Right lung (tissue), 5 donors: Measurements from ENCODE around the gene B4GALT2. TPM values are rescaled to one million over a fixed set of nuclear protein-coding genes. Genes with fewer than 3 reads are reported as not detected.

Experiments used
- DNase-seq, 2 donors: peaks; one replicate each; pipeline ENCODE4 v3.0.0-alpha.2; 2013
- polyA plus RNA-seq, 5 donors: library from polyadenylated mRNA; unstranded; fragments of 120-200 nt; gene quantifications; one replicate each; pipeline versions ENCODE4 v1.2.1 to v1.2.3, GENCODE V29; 2013; ENCODE audit warnings: inconsistent platforms in 1 of 5, low replicate concordance in 1 of 5; ENCODE audit not compliant: insufficient read length in 5 of 5, insufficient read depth in 1 of 5

Gene B4GALT2
- polyA plus RNA-seq, 5 donors, result 32.0 to 70.2 (median 40.1) TPM

DNA sequence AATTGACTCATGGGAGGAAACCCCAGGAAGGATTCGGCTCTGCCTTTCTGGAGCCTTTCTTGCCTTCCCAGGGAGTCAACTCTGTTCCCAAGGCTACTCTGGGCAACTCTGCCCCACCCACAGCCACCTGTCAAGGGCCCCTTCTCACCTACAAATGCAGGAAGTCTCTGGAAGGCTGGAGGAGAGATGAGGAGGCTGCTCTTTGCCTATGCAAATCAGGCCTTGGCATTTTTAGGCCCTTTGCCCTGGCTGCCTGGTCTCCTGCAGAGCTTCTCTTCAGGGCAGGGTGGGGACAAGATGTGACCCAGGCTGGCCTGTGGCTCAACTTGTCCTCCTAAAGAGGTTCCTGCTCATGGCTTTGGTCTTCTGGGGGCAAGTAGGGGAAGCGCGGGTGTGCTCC lies 46.8 kb downstream of the B4GALT2 start:
- DNase-seq, result no peak

DNA sequence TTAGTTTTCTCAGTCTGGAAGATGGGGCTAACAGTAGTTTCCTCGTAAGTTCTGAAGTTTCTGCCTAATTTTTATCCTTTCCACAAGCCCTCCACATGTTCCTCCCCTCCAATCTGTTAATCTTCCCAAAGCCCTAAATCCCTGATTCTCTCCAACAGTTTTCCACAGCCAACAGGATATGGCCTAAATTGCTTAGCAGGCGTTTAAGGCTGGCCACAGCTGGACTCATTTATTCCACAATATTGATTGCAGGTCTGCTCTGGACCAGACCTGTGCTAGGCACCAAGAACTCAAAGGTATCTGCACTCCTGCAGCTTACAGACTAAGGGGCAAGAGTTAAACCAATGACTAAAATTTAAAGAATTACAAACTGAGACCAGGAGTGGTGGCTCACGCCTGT lies 48.3 kb downstream of the B4GALT2 start:
- DNase-seq, result no peak

DNA sequence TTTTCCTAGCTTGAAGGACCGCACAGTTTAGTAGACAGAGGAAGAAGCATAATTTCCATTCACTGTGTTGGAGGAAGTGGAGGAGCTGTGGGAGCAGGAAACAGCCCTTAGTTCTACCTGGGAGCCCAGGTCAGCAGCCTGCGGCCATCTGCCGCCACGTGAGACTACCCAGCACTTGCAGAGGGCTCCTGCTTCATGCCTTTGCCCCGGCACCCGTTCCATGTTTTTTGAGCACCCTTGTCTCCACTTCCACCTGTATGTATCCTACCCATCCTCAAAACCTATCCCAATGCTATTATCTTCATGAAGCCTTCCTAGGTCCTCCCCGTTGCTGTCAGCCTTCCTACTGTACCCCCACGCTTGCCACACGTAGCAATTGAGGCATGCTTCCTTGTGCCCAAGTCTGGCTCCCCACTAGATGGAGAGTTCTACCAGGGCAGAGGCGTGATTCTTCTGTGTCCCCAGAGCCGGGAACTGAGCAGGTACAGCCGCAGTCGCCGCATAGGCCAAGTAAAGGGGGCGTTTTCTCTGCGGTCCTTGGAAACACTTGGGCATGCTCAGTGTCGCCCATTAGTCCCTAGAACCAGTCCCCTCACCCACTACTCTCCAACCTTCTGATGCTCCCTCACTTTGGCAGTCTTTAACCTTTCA lies 50.4 kb downstream of the B4GALT2 start:
- DNase-seq, result no peak

DNA sequence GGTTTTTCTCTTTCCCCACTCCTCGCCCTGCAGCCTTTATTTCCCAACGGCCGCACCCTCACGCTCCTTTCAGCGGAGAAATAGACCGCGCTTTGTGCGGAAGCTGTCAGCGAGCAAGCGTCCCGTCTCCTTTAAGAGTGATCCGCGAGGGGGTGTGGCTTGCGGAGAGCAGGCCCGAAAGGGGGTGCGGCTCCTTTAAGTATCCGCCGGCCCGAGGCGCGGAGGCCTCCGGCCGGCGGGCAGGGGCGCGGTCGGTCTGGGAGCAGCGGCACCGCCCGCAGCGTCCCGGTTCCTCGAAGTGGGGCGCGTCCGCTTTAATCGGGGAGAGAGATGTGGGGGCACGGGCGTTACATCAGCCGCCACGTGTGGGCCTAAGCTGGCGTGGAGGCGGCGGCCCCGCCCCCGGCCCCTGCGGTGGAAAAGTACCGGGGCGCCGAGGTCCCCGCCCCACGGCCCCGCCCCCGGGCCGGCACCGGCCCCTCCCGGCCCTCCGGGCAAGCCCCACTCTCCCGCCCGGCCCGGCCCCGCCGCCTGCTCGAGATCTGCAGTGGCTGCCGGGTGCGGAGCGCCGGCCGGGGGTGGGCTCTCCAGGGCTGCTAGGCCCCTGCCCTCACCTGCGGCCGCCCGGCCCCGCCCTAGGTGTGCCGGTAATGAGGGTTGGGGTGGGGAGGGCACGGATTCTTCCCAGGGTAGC lies 51.0 kb downstream of the B4GALT2 start:
- peak; percentile 83 to 89 for DNase-seq

DNA sequence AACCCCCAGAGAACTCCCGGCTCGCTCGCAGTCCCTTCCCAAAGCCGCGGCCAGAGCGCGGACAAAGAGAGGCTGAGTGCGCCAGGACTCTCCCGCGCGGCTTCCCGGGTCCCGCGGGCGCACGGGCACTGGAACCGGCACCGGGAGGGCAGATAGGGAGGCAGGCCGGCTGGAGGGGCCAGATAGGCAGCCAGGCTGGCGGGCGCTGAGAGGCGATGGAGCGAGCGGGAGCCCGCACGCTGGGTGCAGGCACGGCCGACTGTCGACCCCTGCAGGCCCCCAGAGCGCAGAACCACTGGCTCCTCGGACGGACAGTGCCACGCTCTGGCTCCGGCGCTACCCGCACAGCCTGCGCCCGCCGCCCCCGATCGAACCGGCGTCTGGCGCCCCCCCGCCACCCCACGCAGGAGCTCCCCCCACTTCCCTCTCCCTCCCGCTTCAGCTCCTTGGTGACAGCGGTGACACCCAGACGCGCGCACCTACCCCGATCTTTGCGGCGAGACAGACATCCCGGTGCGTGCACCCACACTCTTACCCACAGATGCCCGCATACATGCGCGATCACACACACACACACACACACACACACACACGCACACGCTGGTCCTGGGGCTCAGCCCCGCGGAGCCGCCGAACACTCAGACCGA lies 51.7 kb downstream of the B4GALT2 start:
- DNase-seq, result peak; percentile 40 to 59

- DNase-seq, result peak; percentile 82 to 85
Observed at GRCh38 chr1:44031252-44032169, 52.5 kb downstream of the B4GALT2 start, which contains the start of gene SLC6A9. TSS of gene SLC6A9 (minus strand) at chr1:44031462. CDS start at chr1:44024277, 7,185 bp downstream.

DNA sequence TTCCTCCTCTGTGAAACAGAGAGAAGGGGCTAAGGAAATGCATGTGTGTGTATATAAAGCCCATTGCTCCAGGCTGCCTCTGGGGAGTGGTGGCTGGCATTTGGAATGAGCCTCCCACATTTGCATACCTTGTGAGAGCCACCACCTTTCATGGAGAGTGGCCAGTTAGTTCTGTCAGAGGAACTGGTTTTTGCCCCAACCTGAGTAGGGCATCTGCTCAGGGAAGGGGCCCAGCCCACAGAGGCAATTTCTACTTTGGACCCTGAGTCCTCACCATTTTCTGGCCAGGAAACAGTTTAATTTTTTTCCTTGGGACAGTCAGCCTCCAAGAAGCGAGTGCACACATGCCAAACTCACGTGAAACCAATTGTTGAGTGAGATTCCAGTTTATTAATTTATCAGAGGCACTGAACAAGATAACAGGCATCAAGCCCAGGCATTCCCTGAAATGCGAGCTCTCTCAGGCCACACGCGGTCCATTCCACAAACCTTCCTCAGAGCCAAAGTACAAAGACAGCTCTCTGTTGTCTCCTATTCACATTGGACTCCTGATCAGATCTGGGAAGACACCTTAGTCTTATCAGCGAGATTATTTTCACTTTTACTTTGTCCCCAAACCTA lies 53.3 kb downstream of the B4GALT2 start:
- DNase-seq, result no peak

GRCh38 chr1:44033041-44033575 lies 54.1 kb downstream of the B4GALT2 start:
- no peak for DNase-seq

- DNase-seq, result no peak
Observed at GRCh38 chr1:44033756-44034155, 54.7 kb downstream of the B4GALT2 start.

DNA sequence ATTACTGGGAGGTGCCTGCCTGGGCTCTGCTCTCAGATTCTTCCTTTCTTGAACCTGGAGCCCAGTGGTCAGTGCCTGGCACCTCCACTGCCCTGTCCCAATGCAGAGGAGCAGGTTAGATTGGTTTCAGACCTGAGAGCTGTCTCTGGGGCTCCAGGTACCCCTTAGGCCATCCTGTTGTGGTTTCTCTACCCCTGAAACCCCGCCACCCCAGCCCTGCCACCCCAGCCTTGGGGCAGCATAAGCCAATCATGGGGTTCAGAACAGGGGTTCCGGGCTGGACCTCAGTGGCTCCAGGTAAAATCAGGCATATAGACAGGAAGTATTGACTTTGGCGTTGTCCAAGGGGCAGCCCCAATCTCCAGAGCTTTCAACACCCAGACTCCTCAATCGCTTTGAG lies 55.4 kb downstream of the B4GALT2 start:
- no peak for DNase-seq

DNA sequence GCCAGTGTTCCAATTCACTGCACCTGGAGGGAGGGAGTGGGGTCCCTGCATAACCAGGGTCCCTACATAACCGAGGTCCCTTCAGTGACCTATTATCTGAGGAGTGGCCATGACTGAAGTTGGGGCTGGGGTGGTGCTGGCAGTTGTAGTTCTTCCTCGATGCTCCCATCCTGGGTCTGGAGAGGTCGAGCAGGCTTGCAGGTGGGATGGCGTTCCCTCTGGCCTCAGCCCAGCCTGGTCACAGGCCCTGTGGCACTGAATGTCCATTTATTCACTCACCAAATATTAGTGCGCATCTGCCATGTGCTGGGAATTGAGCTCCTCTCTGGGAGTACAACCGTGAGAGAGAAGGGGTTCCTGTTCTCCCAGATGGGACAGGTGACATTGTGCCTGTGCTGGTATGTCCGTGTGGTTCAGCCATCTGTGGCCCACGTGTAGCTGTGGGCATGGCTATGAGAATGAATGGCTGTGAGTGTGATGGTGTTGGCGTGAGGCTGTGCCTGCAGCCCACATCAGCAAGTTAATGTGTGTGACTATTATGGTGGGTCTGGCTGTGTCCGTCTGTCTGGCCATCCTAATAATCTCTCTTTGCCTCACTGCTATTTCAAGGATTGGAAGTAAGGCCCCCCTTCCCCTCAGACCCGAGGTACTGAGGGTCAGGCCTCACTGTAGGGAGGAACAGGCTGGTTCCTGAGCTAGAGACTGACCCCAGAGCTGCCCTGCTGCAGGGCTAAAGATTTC lies 56.1 kb downstream of the B4GALT2 start:
- DNase-seq, result no peak

DNA sequence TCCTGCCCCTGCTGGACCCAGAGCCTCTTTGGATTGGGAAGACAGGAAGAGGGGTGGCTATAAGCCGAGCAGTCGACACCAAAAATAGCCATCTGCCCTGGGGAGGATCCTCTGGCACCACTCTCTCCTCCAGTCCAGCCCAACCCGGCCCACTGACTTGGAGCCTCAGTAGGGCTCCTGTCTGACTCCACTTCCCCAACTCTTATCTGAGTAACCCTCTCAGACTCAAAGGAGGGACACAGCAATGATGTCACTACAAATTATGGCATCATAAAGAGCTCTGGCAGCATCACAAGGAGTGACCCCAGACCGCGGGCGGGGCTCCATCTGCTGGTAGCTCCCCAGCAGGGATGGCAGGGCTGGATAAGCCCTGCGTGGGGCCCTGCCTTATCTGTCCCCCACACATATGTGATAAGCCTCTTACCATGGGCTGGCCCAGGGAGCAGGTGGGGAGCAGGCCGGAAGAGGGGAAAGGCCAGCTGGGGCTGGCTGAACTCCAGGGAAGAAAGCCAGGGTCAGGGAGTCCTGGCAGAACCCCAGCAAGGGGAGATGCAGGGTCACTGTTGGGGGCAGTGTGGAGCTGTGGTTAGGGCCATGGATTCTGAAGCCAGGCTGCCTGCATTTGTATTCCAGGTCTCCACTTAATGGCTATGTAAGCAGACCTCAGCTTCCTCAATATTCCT lies 56.9 kb downstream of the B4GALT2 start:
- DNase-seq, result no peak

DNA sequence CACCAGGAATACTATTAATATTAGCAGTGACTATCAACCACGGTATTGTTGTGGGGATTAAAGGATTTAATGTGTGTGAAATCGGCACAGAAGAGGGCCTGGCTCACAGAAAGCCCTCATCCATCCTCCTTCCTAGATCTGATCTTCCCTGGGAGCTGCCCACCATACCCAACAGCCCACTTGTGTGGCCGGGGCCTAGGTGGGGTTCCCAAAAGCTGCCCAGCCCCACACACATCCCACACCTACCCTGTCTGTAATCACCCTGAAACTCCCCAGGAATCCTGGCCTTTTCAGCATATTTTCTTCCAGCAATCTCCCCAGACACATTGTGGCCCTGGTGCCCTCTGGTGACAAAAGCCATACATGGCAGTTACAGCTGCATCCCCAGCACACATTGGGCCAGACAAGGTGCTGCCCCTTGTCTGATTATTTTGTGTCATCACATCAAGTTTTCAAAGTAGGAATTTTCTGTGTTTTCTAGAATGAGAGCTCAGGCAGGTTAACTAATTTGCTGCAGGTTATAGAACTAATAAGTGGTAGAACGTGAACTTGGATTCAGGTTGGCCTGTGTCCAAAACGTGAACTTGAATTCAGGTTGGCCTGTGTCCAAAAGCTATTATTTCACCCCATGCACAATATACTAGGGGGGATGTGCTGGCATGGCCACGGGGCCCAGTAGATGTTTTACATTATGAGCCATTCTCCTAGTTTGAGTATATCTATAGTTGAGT lies 57.6 kb downstream of the B4GALT2 start:
- DNase-seq, result peak; percentile 55 to 67

- DNase-seq, result no peak
Observed at GRCh38 chr1:44037154-44037553, 58.1 kb downstream of the B4GALT2 start.

GRCh38 chr1:44038876-44039657 lies 60.1 kb downstream of the B4GALT2 start:
- no peak for DNase-seq

DNA sequence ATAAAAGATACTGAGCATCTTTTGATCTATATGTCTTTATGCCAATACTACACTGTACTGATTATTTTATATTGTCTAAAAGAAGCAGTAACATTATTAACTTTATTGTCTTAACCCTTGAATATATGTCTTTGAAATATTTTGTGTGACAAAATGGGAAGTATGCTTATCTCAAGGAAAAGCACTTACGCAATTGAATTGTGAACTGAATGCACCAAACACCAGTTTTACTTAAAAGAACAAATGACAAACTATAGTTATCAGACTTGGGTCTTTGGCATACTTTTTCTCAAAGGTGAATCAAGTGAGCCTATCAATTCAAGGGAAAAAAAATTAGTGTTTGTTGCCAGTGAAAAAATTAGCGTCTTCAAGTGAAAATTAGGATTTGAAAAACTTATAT lies 61.4 kb downstream of the B4GALT2 start:
- DNase-seq, result no peak
